HG03103 (cell line): ENCODE data around the gene SMARCC2.
"Not testable (repeated sequence)": the region's sequence is repeated elsewhere in the genome, so short reads cannot be mapped to it uniquely, and the experiment has no call there.

Experiments used
- ATAC-seq: cut with Tn5 transposase; IDR thresholded peaks from one replicate; pipeline ENCODE4 v1.9.1; 2021; ENCODE audit warnings: low read depth; ENCODE audit not compliant: unreplicated experiment

SMARCC2 gene

DNA sequence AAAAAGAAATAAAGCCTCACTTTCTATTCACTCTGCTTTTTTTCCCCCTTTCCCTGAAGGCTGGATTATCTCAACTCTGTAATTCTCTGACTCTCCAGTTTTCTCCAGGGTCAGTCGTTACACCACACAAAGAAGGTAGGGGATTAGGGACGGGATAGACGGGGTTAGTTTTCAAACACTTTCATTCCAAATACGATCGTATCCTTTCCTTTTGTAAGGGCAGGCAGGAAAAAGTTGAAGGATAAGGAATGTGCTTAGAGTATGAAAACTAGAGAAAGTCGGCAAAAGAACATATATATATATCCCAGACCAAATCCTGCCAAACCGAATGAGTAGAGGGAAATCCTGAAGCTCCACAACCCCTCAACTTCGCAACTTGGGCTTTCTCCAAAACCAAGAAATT is 61.8 kb downstream of the SMARCC2 start:
- no peak for ATAC-seq

DNA sequence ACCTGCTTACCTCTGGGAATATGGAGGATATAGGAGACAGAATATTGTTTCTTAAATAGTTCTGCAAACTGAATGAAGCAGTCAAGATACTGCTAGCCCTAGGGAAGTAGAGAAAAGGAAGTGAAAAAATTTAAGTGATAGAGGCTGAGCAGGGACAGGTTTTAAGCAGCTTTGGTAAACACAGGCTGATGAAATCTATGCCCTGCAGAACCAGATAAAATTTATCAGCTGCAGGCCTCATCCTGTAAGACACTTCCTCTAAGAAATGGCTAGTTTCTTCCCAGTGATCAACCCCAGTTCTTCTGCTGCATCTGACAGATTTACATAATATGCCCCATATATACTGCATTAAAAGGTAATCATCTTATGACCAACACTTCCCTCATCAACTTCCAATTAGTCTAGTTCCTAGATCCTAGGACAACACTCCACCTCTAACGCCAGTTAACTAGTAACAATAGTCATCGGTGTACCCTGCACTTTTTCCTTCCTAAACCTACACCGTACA is 62.5 kb downstream of the SMARCC2 start:
- no peak for ATAC-seq

DNA sequence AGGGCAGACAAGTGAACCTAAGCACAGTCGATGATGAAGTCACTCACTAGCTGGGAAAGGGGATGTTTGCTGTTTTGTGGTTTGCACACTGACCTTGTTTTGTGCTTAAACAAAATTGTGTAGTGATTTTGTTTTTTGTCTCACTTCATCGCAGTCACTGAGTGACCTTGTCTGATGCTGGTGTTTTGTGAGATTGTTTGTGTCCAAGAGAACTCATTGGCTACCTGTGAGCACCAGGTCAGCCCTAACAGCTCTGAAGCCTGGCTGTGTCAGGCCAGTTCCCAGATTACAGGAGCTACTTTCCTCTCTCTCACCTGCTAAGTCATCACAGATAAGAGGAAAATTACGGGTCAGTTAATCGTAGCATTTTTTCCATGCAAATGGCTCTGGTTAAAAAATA is 65.2 kb downstream of the SMARCC2 start:
- ATAC-seq = no peak

DNA sequence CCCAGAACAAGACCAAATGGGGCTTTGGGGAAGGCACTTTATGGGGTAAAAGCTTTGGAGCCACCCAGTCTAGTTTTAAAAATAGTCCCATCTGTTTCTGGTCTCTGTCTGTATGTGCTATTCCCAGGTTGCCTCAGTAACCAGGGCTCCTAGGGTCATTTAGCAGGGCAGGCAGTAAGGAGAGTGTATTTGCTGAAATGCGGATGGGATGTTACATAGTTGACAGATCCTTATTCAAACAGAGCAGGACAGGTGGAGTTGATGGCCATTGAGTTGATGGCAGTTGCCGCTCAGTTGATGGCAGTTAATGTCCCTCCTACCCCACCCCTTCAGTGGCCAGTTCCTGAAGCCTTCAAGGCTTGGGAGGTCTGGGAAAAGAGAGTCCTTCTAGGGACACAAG is 66.6 kb downstream of the SMARCC2 start:
- no peak for ATAC-seq

DNA sequence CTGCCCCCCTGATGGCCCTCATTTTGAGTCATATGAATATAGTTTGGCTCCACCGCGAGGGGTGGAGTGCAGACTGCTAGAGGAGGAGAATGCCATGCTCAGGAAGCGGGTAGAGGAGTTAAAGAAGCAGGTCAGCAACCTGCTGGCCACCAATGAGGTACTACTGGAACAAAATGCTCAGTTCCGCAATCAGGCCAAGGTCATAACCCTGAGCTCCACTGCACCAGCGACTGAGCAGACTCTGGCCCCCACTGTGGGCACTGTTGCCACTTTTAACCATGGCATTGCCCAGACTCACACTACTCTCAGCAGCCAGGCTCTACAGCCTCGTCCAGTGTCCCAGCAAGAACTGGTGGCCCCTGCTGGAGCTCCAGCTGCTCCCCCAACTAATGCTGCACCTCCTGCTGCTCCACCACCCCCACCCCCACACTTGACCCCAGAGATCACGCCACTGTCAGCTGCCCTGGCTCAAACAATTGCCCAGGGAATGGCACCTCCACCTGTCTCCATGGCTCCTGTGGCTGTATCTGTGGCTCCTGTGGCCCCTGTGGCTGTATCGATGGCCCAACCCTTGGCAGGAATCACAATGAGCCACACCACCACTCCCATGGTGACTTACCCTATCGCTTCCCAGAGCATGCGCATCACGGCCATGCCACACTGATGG is 67.9 kb downstream of the SMARCC2 start:
- no peak for ATAC-seq

DNA sequence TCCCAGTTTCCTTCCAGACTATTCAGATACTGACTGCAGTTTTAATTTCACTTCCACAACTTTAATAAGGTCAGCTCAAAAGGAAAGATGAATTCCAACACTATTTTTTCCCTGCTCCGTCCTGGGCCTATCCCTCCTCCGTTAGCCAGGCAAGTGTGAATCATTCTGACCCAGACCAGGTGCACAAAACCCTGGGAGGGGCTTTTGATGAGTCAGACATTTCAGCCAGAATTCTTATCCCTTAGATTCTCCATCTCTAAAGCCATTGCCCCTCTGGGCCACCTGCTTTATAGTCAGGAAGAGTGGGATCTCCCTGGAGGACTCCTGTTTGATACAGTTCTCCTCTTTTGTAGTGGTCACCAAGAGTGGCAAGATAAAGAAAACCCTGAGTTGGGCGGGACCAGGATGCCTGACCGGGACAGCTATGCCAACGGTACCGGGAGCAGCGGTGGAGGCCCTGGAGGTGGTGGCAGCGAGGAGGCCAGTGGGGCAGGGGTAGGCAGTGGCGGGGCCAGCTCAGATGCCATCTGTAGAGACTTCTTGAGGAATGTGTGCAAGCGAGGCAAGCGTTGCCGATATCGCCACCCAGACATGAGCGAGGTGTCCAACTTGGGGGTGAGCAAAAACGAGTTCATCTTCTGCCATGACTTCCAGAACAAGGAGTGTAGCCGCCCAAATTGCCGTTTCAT is 69.0 kb downstream of the SMARCC2 start:
- no peak for ATAC-seq

DNA sequence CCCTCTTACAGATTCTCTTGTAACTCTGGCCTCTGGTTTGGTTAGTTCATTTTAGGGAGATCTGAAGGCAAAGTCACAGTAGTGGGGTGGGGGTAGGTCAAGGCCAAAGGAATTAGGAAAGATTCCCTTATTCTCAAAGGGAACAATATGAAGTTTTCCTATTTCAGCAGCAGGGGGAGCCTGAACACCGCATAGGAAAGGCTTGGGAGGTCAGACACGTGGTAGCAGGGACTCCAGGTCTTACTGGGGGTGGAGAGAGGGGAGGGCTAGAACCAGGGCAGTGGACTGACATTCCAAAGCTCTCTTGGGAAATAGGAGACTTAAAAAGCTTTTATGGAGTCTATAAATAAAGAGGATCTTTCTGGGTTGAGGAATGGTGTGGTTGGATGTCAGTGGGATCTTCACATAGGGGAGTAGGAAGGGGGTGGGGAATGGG is 69.9 kb downstream of the SMARCC2 start:
- ATAC-seq = no peak

DNA sequence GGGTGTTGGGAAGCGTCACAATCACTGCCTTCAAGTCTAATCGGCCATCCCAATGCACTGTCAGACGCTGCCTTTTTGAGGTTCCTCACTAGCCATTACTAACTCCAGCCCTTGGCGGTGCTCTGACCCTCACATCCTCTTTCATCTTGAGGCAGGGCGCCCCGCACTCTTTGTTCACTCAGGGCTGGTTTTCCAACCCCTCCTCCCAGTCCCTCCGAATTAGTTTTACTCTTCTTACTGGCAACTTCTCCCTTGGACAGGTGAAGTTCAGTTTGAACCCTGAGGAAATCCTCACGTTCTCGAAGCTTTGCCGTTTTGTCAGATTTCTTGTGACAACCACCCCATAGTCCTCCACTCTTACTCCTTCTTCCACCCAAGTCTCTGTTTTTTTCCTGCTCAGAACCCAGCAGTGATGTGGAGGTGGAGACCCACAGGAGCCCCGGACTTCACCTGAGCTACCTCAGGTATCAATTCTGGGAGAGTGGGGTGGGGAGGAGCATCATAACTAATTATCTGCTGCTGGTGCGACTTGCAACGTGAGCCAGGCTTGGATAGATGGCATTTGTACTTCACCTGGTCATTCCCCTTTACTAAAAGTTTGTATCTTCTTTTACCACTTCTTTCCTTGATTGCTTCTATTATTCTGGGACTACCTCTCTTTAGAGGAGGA is 70.5 kb downstream of the SMARCC2 start:
- no peak for ATAC-seq

DNA sequence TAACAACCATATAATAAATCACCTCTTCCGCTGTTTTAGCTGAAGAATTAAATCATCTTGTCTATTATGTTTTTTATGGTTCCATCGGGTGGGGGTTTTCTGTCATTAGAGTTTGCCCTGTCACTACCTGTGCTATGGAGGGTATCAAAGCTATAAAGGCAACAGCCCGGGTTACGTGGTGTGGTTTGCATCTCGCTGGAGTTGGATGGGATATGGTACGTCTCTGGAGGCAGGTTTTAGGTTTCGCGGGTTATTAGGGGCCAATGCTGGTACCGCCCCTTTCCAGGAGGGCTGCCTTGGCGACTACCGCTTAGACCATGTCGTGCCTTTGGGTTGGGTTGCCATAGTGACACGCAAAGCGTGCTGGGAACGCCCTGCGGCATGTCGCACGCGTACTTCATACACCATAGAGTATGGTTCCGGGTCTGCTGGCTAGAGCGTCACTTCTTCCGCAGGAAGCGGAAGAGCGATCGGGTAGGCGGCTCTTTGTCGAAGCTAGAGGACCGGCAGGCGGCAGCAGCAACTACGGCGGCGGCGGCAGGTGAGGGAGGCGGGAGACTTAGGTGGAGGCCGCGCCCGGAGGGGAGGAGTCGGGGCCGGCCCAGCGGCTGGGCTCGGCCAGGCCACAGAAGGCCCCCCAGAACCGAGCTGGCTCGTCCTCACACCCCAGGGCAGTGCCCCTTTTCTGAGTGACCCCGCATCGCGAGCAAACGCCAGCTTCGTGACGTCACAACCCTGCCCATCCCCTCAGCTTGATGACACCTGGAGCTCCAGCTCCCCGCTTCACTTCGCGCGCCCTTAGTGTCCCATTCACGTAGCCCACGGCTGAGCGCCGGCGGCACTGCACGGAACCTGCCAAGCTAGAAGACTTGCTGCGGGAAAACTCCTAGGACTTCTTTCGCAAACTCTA is 71.2 kb downstream of the SMARCC2 start, which contains the start of gene ZC3H10:
Gene ZC3H10 (plus strand): TSS at position 489 of the 910 bp plus-strand sequence. CDS start 2,297 bp downstream, outside the sequence.
- peak; percentile 79 for ATAC-seq

DNA sequence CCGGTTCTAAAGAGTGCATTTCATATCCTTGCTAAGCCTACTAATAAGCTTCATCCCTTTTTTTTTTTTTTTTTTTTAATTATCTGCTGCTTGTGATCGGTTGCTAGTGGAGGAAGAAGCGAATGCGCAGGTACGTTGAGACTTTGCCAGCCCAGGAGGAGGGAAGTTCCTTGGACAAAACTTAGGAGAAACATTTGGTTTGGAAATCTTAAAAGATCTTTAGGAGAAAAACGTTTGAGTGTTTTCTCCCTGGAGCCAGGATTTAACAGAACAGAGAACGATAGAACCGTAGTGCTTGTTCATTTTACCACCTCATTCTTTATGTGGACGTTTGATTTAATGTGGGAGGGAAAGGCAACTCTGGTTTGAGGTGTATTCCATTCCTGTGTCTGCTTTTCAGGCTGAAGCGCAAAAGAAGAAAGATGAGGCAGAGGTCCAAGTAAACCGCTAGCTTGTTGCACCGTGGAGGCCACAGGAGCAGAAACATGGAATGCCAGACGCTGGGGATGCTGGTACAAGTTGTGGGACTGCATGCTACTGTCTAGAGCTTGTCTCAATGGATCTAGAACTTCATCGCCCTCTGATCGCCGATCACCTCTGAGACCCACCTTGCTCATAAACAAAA is 72.1 kb downstream of the SMARCC2 start:
- ATAC-seq = not testable (repeated sequence)

DNA sequence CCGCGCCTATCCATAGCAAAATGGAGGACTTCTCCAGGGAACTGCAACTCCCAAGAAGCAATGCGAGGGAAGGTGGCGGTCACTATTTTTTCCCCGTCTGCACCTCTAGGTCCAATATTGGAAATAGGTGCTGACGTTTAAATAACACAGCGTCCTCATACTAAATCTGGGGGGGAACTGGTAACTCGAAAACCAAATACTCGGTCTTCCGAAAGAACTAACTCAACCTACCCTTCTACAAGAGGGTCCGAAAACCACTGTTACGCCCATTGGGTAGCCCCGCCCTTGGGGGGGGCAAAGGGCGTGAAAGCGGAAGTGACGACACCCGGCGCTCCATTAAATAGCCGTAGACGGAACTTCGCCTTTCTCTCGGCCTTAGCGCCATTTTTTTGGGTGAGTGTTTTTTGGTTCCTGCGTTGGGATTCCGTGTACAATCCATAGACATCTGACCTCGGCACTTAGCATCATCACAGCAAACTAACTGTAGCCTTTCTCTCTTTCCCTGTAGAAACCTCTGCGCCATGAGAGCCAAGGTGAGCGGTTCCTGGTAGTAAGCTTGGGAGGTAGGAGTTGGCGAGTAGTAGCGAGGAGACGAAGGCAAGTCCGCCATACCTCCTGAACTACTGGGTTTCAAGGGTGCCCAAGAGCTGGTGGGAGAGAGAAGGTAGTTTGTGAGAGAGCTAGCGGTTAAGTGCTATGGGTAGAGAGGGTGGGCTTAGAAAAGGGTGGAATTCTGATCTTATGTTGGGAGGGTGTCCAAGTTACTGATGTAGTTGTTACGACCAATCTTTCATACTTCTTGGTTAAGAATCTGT is 72.8 kb downstream of the SMARCC2 start, which contains the start of gene RPL41:
Gene RPL41 (plus strand): TSS at position 367 of the 815 bp plus-strand sequence.
- no peak for ATAC-seq

DNA sequence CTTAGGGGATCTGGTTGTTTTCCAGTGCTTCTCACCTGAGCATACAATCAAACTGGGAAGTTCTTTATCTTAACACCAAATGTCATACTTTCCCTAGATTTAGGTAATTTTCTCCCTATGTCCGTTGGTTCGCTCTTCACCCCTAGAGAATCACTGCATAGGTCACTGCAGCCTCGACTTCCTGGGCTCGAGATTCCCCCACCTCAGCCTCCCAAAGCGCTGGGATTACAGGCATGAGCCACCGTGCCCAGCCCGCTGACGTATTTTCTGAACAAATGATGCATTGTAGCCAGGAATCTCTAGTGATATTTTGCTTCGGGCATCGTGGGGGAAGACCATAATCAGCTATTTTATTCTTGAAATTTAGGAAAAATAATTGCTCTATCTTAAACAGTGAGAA is 74.0 kb downstream of the SMARCC2 start:
- no peak for ATAC-seq

DNA sequence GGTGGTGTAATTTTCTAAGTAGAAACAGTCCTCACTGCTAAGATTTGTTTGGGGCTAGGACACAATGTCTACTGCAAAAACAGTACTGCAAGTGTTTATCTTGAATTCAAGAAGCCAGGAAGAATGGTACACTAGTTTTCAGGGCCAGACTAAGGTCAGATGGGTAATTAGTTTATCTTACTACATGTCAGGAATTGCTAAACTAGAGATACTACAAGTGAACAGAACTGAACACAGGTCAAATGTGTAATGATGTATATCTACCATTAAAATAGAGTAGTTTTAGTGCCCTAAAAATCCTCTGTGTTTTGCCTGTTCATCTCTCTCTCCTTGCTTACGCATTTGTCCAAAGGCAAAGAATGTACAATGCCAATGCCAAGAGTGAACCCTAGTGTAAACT is 75.2 kb downstream of the SMARCC2 start:
- ATAC-seq = no peak
